GM23248 (cell line): ENCODE measurements around the gene SRSF12. TPM values are rescaled to one million over a fixed set of nuclear protein-coding genes. Genes with fewer than 3 reads are reported as not detected.

Experiments used
- DNase-seq: peaks from one replicate; pipeline ENCODE4 v3.0.0-alpha.2; 2015
- H2AFZ ChIP-seq: fragments of 200-600 bp; sonication (generic); 2 replicates; pipeline ENCODE4 v1.6.1; 2016; ENCODE audit warnings: antibody characterized with exemption
- H3F3A ChIP-seq: fragments of 200-600 bp; sonication (generic); 2 replicates; pipeline ENCODE4 v1.6.1; 2016; ENCODE audit warnings: mild to moderate bottlenecking, antibody characterized with exemption, mixed run types; ENCODE audit not compliant: insufficient read depth
- H3K27ac ChIP-seq: fragments of 200-600 bp; sonication (generic); 2 replicates; pipeline ENCODE4 v1.5.1; 2016; ENCODE audit warnings: mild to moderate bottlenecking
- H3K27me3 ChIP-seq: fragments of 200-600 bp; sonication (generic); replicated peaks from 2 replicates; pipeline ENCODE4 v1.6.1; 2016; ENCODE audit warnings: mild to moderate bottlenecking; ENCODE audit not compliant: insufficient read depth
- H3K36me3 ChIP-seq: fragments of 200-600 bp; sonication (generic); 2 replicates; pipeline ENCODE4 v1.6.1; 2016; ENCODE audit warnings: low read depth, mild to moderate bottlenecking
- H3K4me1 ChIP-seq: fragments of 200-600 bp; sonication (generic); 2 replicates; pipeline ENCODE4 v1.6.1; 2016; ENCODE audit warnings: mild to moderate bottlenecking; ENCODE audit not compliant: insufficient read depth
- H3K4me2 ChIP-seq: fragments of 200-600 bp; sonication (generic); one replicate; pipeline ENCODE4 v1.6.1; 2016; ENCODE audit warnings: mild to moderate bottlenecking; ENCODE audit not compliant: unreplicated experiment
- H3K4me3 ChIP-seq: fragments of 200-600 bp; sonication (generic); 2 replicates; pipeline ENCODE4 v1.5.1; 2016; ENCODE audit warnings: mild to moderate bottlenecking
- H3K79me2 ChIP-seq: fragments of 200-600 bp; sonication (generic); 2 replicates; pipeline ENCODE4 v1.6.1; 2016; ENCODE audit warnings: mild to moderate bottlenecking; ENCODE audit not compliant: insufficient read depth
- H3K9ac ChIP-seq: fragments of 200-600 bp; sonication (generic); 2 replicates; pipeline ENCODE4 v1.6.1; 2016; ENCODE audit warnings: mild to moderate bottlenecking
- H3K9me2 ChIP-seq: fragments of 200-600 bp; sonication (generic); 2 replicates; pipeline ENCODE4 v1.6.1; 2016; ENCODE audit warnings: mixed run types, mild to moderate bottlenecking, moderate library complexity; ENCODE audit not compliant: insufficient read depth
- H3K9me3 ChIP-seq: fragments of 200-600 bp; sonication (generic); one replicate; pipeline ENCODE4 v1.6.1; 2017; ENCODE audit warnings: low read depth
- H4K20me1 ChIP-seq: fragments of 200-600 bp; sonication (generic); 2 replicates; pipeline ENCODE4 v1.6.0; 2016; ENCODE audit not compliant: insufficient read depth
- EZH2 ChIP-seq: fragments of 200-600 bp; sonication (generic); IDR thresholded peaks from 2 replicates; pipeline ENCODE4 v1.6.1; 2018; ENCODE audit warnings: antibody characterized with exemption, mild to moderate bottlenecking; ENCODE audit not compliant: insufficient read depth, poor library complexity, severe bottlenecking
- EZH2phosphoT487 ChIP-seq: fragments of 200-600 bp; sonication (generic); IDR thresholded peaks from 2 replicates; pipeline ENCODE4 v1.6.1; 2018; ENCODE audit warnings: antibody characterized with exemption, moderate library complexity, mild to moderate bottlenecking, low read depth; ENCODE audit not compliant: insufficient read depth
- WGBS, 2 experiments: methylation state at CpG; one replicate each; pipeline ENCODE4 v1.1.6; 2015 to 2017; ENCODE audit warnings: low lambda C conversion rate in 2 of 2, low coverage in 1 of 2; ENCODE audit errors: missing lambda C conversion rate in 2 of 2; 5-methylcytosine and 5-hydroxymethylcytosine counted together
- in situ Hi-C: fragments of 300-500 bp; cut with MboI; formaldehyde crosslinking; loops from 2 replicates; pipeline ENCODE4 v1.15.0; 2020
- polyA plus RNA-seq: library from polyadenylated mRNA; unstranded; fragments of >200 nt; fragmentation: Nextera tagmentation; extraction: Ambion mirVana; gene quantifications from 2 replicates; pipeline ENCODE4 v1.2.1, GENCODE V29; 2016
- total RNA-seq: library from RNA; depleted of rRNA; stranded (reverse); fragments of >200 nt; shearing (Covaris generic); gene quantifications from 2 replicates; pipeline ENCODE4 v1.2.3, GENCODE V29; 2014

SRSF12 gene
- total and polyA plus RNA-seq, 2 experiments from 2014 or later, result 0.59 to 0.65 TPM

DNA sequence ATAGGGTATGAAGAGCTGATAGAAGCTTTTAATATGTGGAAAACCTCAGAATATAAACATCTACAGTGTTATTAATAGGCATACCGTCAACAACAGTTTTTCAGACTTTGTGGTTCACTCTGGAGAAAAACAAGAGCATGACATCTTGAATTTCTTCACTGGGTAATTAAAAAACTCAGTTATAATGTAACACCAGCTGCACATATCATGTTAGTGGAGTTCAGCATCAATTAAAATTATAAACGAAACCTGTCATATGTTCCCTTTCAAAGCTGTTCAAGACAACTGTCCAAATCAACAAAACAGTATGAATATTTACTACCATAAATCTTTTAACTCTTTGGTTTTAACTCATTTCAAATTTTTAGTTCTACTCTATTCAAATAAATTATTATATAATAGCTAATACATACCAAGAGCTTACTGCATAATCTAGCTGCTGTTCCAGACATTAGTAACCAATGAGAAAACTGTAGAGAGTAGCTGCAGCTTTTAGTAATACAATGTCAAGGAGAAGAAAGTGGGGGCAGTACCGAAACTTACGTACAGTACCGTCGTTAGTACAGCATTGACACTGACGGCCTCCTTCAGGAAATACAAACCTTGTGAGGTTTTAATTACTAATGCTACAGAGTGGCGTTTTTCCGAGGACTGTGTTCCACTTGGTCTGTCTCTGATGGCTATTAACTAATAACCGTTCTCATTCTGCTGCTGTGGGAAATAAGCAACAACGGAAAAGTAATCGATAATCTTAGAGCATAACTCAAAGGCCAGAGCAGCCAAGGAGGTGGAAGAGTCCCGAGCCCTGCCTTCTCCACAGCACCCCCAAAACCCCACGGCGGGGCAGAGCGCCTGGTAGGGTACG lies 27.5 kb upstream of the SRSF12 start:
- Histone ChIP-seq H3K4me2 (peak overlapping the region; percentile 93), H3F3A (peaks cover 14% of the 10 kb centered on the region), H4K20me1 (no peaks in the 10 kb centered on the region), H3K27ac (no peak overlapping the region), H3K9me3 (no peaks in the 10 kb centered on the region), H3K9me2 (no peaks in the 10 kb centered on the region), H3K79me2 (no peaks in the 10 kb centered on the region), H3K9ac (peak overlapping the region; percentile 74), H3K4me1 (peaks cover 11% of the 10 kb centered on the region), H2AFZ (peak overlapping the region; percentile 93), H3K4me3 (peak overlapping the region; percentile 76), H3K27me3 (no peaks in the 10 kb centered on the region), H3K36me3 (no peaks in the 10 kb centered on the region)
- WGBS, 2 experiments, result 6% methylated on average over 17 of the region's 17 CpGs
- peak; percentile 52 for DNase-seq
- in situ Hi-C loops, result no loop called here
- TF ChIP-seq EZH2phosphoT487 (no peak), EZH2 (no peak)

DNA sequence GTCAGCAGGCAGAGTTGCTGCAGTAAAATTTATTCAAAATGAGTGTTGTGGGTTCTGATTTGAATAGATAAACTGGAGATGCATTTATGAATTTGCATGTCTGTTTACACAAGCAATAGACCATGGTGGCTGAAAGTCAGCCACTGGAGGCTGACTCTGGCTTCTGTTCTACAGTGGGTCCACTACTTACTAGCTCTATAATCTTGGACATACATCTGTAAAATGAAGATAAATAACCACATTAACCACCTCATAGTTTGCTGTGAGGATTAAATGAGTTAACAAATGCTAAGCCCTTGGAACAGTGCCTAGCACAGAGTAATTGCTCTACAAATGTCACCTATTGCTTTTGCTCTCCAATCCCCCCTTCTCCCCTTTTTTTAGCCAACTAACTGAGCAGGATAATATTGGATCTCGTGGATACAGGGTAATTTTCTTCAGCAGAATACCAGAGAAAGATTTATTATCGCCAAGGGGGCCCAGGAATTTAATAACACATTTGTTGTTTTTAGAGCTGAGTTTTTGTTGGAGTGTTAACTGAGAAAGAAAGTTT lies 26.6 kb upstream of the SRSF12 start:
- Histone ChIP-seq H3K4me1 (peaks cover 20% of the 10 kb centered on the region), H3F3A (peaks cover 23% of the 10 kb centered on the region), H3K9me3 (no peaks in the 10 kb centered on the region), H4K20me1 (no peaks in the 10 kb centered on the region), H3K9ac (no peak overlapping the region), H3K4me2 (no peak overlapping the region), H3K27ac (no peak overlapping the region), H3K27me3 (no peaks in the 10 kb centered on the region), H2AFZ (no peak overlapping the region), H3K79me2 (no peaks in the 10 kb centered on the region), H3K4me3 (no peak overlapping the region), H3K36me3 (no peaks in the 10 kb centered on the region), H3K9me2 (no peaks in the 10 kb centered on the region)
- no peak for DNase-seq
- in situ Hi-C loops, result no loop called here
- WGBS, 2 experiments, result 66 to 69% methylated on average over 2 of the region's 2 CpGs
- TF ChIP-seq EZH2 (no peak), EZH2phosphoT487 (no peak)

DNA sequence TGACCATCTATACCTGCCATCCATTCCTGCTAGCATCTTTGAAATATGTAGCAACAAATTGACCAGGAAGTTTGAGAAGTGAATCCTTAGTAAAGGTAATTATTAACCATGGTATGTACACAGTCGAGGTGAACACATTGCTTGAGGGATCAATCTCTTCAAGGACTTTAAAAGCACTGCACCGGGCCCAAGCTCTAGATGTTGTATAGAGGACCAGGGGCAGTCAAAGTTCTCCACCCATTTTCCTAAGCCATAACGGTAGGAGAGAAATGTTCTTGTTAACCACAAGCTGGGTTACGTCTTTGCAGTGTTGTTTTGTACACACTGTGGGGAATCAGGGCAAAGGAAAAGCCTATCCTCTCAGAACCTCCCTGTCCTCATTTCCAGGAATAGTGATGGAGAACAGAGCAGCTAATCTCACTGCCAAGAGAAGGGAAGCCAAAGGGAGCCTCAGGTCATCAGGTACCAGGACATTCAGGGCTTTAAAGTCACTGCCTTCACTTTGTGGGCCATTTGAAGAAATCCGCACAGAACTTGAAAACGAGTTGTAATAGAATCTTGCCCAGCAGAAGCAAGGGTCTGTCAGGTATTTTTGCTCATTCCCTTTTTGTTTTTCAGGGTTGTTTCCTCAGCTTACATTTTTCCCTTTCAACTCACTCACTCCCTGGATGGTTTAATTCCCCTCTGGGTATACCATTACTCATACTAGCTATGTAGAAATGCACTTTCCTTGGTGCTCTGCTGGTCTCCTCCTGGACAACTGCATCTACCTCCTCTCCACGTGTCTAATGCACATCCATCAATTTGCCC lies 22.7 kb upstream of the SRSF12 start:
- H3K27me3 ChIP-seq, result no peaks in the 10 kb centered on the region
- H3K9me3 ChIP-seq, result no peaks in the 10 kb centered on the region
- no peaks in the 10 kb centered on the region for H4K20me1 ChIP-seq
- TF ChIP-seq EZH2, result no peak
- TF ChIP-seq EZH2phosphoT487, result no peak
- H3K27ac ChIP-seq, result 0 out of 2 replicates have a peak overlapping the region, but pooled peaks have one; percentile 1
- no peaks in the 10 kb centered on the region for H3K79me2 ChIP-seq
- no peaks in the 10 kb centered on the region for H3K36me3 ChIP-seq
- H3K4me2 ChIP-seq, result no peak overlapping the region
- no peak overlapping the region for H3K9ac ChIP-seq
- no peak overlapping the region for H3K4me3 ChIP-seq
- in situ Hi-C loops, result no loop called here
- no peaks in the 10 kb centered on the region for H3K9me2 ChIP-seq
- peak; percentile 65 for DNase-seq
- 71 to 75% methylated on average over 7 of the region's 7 CpGs for WGBS, 2 experiments
- peaks cover 17% of the 10 kb centered on the region for H3K4me1 ChIP-seq
- H2AFZ ChIP-seq, result no peak overlapping the region
- peaks cover 16% of the 10 kb centered on the region for H3F3A ChIP-seq

DNA sequence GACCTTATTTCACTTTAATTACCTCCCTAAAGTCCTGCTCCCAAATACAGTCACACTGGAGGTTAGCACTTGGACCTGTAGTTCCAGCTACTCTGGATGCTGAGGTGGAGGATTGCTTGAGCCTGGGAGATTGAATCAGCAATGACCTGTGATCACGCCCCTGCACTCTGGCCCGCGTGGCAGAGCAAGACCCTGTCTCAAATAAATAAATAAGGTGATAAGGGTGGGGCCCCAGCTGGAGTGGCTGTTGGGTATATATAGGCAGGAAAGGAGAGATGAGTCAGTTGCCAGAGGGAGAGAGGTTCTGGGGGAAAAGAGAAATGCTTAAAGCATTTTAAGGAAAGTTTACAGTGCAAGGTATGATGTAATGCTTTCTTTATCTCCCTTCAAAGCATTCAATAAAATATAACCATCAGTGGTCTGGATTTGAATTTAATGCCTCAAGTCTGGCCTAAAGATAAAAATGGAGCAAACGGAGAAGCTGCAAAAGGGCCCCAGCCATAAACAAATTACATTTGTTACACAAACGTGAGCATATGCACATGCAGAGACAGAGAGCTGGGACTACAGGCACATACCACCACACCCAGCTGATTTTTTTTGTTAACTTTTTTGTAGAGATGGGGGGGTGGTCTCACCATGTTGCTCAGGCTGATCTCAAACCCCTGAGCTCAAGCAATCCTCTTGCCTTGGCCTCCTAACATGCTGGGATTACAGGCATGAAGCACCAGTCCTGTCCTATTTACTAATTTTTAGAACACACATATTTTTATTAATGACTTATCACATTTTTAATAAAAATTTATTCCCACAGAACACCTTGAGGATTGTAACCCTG lies 21.9 kb upstream of the SRSF12 start:
- no peak for TF ChIP-seq EZH2phosphoT487
- TF ChIP-seq EZH2, result no peak
- H3F3A ChIP-seq, result peaks cover 16% of the 10 kb centered on the region
- H2AFZ ChIP-seq, result no peak overlapping the region
- H3K9ac ChIP-seq, result no peak overlapping the region
- H3K9me3 ChIP-seq, result no peaks in the 10 kb centered on the region
- WGBS, 2 experiments, result 91 to 92% methylated on average over 5 of the region's 5 CpGs
- DNase-seq, result peak; percentile 39
- H3K27ac ChIP-seq, result no peak overlapping the region
- peaks cover 17% of the 10 kb centered on the region for H3K4me1 ChIP-seq
- H3K27me3 ChIP-seq, result no peaks in the 10 kb centered on the region
- H3K4me3 ChIP-seq, result no peak overlapping the region
- H3K36me3 ChIP-seq, result no peaks in the 10 kb centered on the region
- H4K20me1 ChIP-seq, result no peaks in the 10 kb centered on the region
- H3K4me2 ChIP-seq, result no peak overlapping the region
- in situ Hi-C loops, result no loop called here
- no peaks in the 10 kb centered on the region for H3K79me2 ChIP-seq
- no peaks in the 10 kb centered on the region for H3K9me2 ChIP-seq
